Measurements from ENCODE around the gene ELMO2.

GRCh38 chr20:46334303-46334904 is 72.0 kb downstream of the ELMO2 start:
- TF ChIP-seq ZNF138 (CRISPR knock-in tag; conservative IDR thresholded peaks at IDR 0.05): no peak
- no peak for TF ChIP-seq CTCF (IDR thresholded peaks at IDR 0.05)
- no peak for TF ChIP-seq JUN (CRISPR knock-in tag; IDR thresholded peaks at IDR 0.05)
